Coronary artery (tissue), 2 donors: ENCODE measurements around the gene NOCT.
"Not testable (repeated sequence)": the region's sequence is repeated elsewhere in the genome, so short reads cannot be mapped to it uniquely, and the experiment has no call there.

Source experiments
- DNase-seq: peaks from one replicate; pipeline ENCODE4 v3.0.0-alpha.2; 2017; ENCODE audit warnings: low spot score
- H3K27ac ChIP-seq, 2 donors: fragments of 200-600 bp; sonication (generic); one replicate each; pipeline ENCODE4 v1.5.1; 2016 to 2019
- H3K4me3 ChIP-seq: fragments of 200-600 bp; sonication (generic); 2 replicates; pipeline ENCODE4 v1.5.1; 2016; ENCODE audit warnings: mild to moderate bottlenecking, moderate library complexity
- CTCF ChIP-seq: fragments of 200-600 bp; sonication (generic); IDR thresholded peaks from one replicate; pipeline ENCODE4 v1.5.1; 2019; ENCODE audit warnings: antibody characterized with exemption

Gene NOCT

GRCh38 chr4:138992676-138993075 is 22.9 kb upstream of the NOCT start:
- DNase-seq: no peak
- H3K4me3 ChIP-seq: no peak overlapping the region
- H3K27ac ChIP-seq: no peak overlapping the region
- TF ChIP-seq CTCF: no peak

- no peak for TF ChIP-seq CTCF
- H3K4me3 ChIP-seq: no peak overlapping the region
- no peak overlapping the region for H3K27ac ChIP-seq
- DNase-seq: no peak
Measured at GRCh38 chr4:138996090-138996489, 19.5 kb upstream of the NOCT start.

DNA sequence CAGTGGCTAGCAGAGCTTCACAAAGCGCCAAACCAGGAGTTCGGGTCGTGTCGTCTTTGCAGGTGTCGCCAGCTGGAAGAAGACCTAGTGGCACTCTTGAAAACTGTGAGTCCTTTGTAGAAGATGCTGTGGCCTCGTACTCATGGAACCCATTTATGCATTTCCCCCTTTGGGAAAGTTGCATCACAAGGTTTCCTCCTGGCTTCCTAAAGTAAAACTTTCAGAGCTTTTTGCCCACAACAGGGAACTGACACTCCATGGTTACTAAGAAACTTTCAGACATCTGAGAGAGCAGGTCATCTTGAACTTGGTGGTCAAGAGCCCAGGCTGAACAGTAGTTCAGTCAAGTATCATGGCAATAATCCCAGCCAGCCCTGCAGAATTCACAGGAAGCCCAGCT is 15.9 kb upstream of the NOCT start:
- no peak for TF ChIP-seq CTCF
- H3K4me3 ChIP-seq: no peak overlapping the region
- no peak for DNase-seq
- no peak overlapping the region for H3K27ac ChIP-seq

- H3K27ac ChIP-seq, H3K4me3 ChIP-seq, DNase-seq: not testable (repeated sequence)
Measured at GRCh38 chr4:139000134-139000533, 15.4 kb upstream of the NOCT start.

- not testable (repeated sequence) for DNase-seq, H3K4me3 ChIP-seq, H3K27ac ChIP-seq
Measured at GRCh38 chr4:139001430-139001829, 14.2 kb upstream of the NOCT start.

DNA sequence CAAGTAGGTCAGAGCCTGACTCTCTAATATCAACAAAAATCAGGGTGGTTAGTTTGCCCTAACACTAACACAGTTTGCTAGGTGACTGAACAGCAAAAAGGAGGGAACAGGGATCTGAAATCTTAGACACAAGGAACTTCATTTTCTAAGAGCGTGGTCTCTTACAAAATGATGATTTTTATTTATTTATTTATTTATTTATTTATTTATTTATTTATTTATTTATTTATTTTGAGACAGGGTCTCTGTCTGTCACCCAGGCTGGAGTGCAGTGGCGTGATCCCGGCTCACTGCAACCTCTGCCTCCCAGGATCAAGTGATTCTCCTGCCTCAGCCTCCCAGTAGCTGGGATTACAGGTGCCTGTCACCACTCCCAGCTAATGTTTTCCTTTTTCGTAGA is 11.9 kb upstream of the NOCT start:
- H3K4me3 ChIP-seq, DNase-seq, H3K27ac ChIP-seq: not testable (repeated sequence)

GRCh38 chr4:139005774-139006173 is 9.8 kb upstream of the NOCT start:
- no peak overlapping the region for H3K4me3 ChIP-seq
- no peak overlapping the region for H3K27ac ChIP-seq
- no peak for DNase-seq
- TF ChIP-seq CTCF: no peak

- DNase-seq: no peak
- Histone ChIP-seq H3K27ac (no peak overlapping the region), H3K4me3 (no peak overlapping the region)
- no peak for TF ChIP-seq CTCF
Measured at GRCh38 chr4:139007640-139008039, 7.9 kb upstream of the NOCT start.

GRCh38 chr4:139008278-139008677 is 7.3 kb upstream of the NOCT start:
- not testable (repeated sequence) for H3K27ac ChIP-seq, DNase-seq, H3K4me3 ChIP-seq
